OCI-LY7 (cell line): Measurements from ENCODE around the gene CA12. TPM values are rescaled to one million over a fixed set of nuclear protein-coding genes. Genes with fewer than 3 reads are reported as not detected.
"Not testable (repeated sequence)": the region's sequence is repeated elsewhere in the genome, so short reads cannot be mapped to it uniquely, and the experiment has no call there.

Experiments used
- BruUV-seq: library from RNA; stranded (reverse); fragments of 400-500 nt; replicated peaks from 2 replicates; lab custom pipeline; 2021; lab: Mats Ljungman, UMichigan
- CTCF ChIA-PET: fragments of 300-600 bp; sonication (Branson Sonifier 250); formaldehyde crosslinking; loops from one replicate; lab custom pipeline; 2022; ENCODE audit warnings: antibody characterized with exemption; ENCODE audit not compliant: unreplicated experiment; lab: Charles Lee
- POLR2A ChIA-PET: fragments of 300-600 bp; sonication (Branson Sonifier 250); formaldehyde crosslinking; loops from one replicate; lab custom pipeline; 2022; ENCODE audit warnings: antibody characterized with exemption; lab: Charles Lee
- DNase-seq: peaks from one replicate; pipeline ENCODE4 v3.0.0-alpha.2; 2015; ENCODE audit warnings: low spot score
- H2AFZ ChIP-seq: fragments of 200-600 bp; sonication (generic), shearing (Covaris generic); 2 replicates; pipeline ENCODE4 v1.6.1; 2014; ENCODE audit warnings: mild to moderate bottlenecking, antibody characterized with exemption, low read length, moderate library complexity
- H3K27ac ChIP-seq: fragments of 200-600 bp; sonication (generic); 2 replicates; pipeline ENCODE4 v1.5.1; 2014; ENCODE audit warnings: mixed run types, low read depth, mild to moderate bottlenecking, moderate library complexity, low read length, inconsistent platforms; ENCODE audit not compliant: poor library complexity, severe bottlenecking
- H3K36me3 ChIP-seq: fragments of 200-600 bp; sonication (generic); 2 replicates; pipeline ENCODE4 v1.6.1; 2014; ENCODE audit warnings: mild to moderate bottlenecking, antibody characterized with exemption, low read length, moderate library complexity, mixed read lengths; ENCODE audit not compliant: insufficient read depth
- H3K4me1 ChIP-seq: fragments of 200-600 bp; sonication (generic); 2 replicates; pipeline ENCODE4 v1.5.1; 2014; ENCODE audit warnings: mild to moderate bottlenecking, low read length; ENCODE audit not compliant: insufficient read depth, poor library complexity, severe bottlenecking
- H3K4me2 ChIP-seq: fragments of 200-600 bp; sonication (generic); 2 replicates; pipeline ENCODE4 v1.6.1; 2014; ENCODE audit warnings: mild to moderate bottlenecking, low read length
- H3K4me3 ChIP-seq: fragments of 200-600 bp; sonication (generic); 2 replicates; pipeline ENCODE4 v1.5.1; 2014; ENCODE audit warnings: mild to moderate bottlenecking, low read depth, low read length; ENCODE audit not compliant: poor library complexity, severe bottlenecking
- H3K79me2 ChIP-seq: fragments of 200-600 bp; sonication (generic); 2 replicates; pipeline ENCODE4 v1.6.1; 2016; ENCODE audit warnings: low read depth, mild to moderate bottlenecking, low read length, moderate library complexity, mixed read lengths; ENCODE audit not compliant: insufficient read depth
- H3K9me2 ChIP-seq: fragments of 200-600 bp; sonication (generic); 2 replicates; pipeline ENCODE4 v1.6.1; 2016; ENCODE audit warnings: mild to moderate bottlenecking, low read length, mixed read lengths; ENCODE audit not compliant: insufficient read depth
- H3K9me3 ChIP-seq: fragments of 200-600 bp; sonication (generic); 2 replicates; pipeline ENCODE4 v1.6.1; 2014; ENCODE audit warnings: mild to moderate bottlenecking, mixed run types, low read length, mixed read lengths
- H4K20me1 ChIP-seq: fragments of 200-600 bp; sonication (generic); 2 replicates; pipeline ENCODE4 v1.6.1; 2014; ENCODE audit warnings: mild to moderate bottlenecking, antibody characterized with exemption, low read length, moderate library complexity, mixed read lengths; ENCODE audit not compliant: insufficient read depth
- CTCF ChIP-seq: fragments of 200-600 bp; sonication (generic); conservative IDR thresholded peaks from 2 replicates; pipeline ENCODE4 v1.5.1; 2014; ENCODE audit warnings: mild to moderate bottlenecking, antibody characterized with exemption, low read length, moderate library complexity, mixed read lengths
- EZH2phosphoT487 ChIP-seq: fragments of 200-600 bp; sonication (generic); IDR thresholded peaks from 2 replicates; pipeline ENCODE4 v1.6.1; 2018; ENCODE audit warnings: low read depth, borderline replicate concordance, mild to moderate bottlenecking, mixed run types, antibody characterized with exemption, low read length, moderate library complexity, mixed read lengths
- intact Hi-C: fragments of 100-400 bp; cut with micrococcal nuclease; formaldehyde crosslinking; loops from one replicate; pipeline ENCODE4 v1.10.0; 2022; ENCODE audit not compliant: unreplicated experiment
- total RNA-seq, 2 experiments: library from RNA; depleted of rRNA in 1 of 2; stranded (reverse); fragments of >200 nt in 1 of 2; shearing (Covaris generic) in 1 of 2; gene quantifications; 2 replicates each; pipeline ENCODE4 v1.2.3, GENCODE V29; 2014 to 2022

The CA12 gene
- total RNA-seq, 2 experiments from 2014 or later, result not detected

- Histone ChIP-seq H3K27ac (no peak overlapping the region), H3K4me2 (no peak overlapping the region), H3K4me1 (no peaks in the 10 kb centered on the region), H4K20me1 (no peaks in the 10 kb centered on the region), H3K79me2 (no peaks in the 10 kb centered on the region), H3K4me3 (no peak overlapping the region), H3K9me3 (no peaks in the 10 kb centered on the region), H2AFZ (no peak overlapping the region), H3K9me2 (no peaks in the 10 kb centered on the region), H3K36me3 (no peaks in the 10 kb centered on the region)
- ChIA-PET POLR2A (no interaction called here), CTCF (no interaction called here)
- no peak for DNase-seq
- no TSS peak for BruUV-seq
- intact Hi-C loops, result no loop called here
- TF ChIP-seq EZH2phosphoT487 (no peak), CTCF (no peak)
Observed at GRCh38 chr15:63417721-63418120, 36.1 kb upstream of the CA12 start.

GRCh38 chr15:63417274-63417673 lies 35.6 kb upstream of the CA12 start:
- POLR2A ChIA-PET, DNase-seq, intact Hi-C loops: not testable (repeated sequence)

GRCh38 chr15:63414474-63415120 lies 33.0 kb upstream of the CA12 start:
- no peak overlapping the region for H3K27ac ChIP-seq
- no peak overlapping the region for H2AFZ ChIP-seq
- no peaks in the 10 kb centered on the region for H3K4me1 ChIP-seq
- no peak overlapping the region for H3K4me2 ChIP-seq
- no peaks in the 10 kb centered on the region for H3K9me3 ChIP-seq
- no peak for TF ChIP-seq EZH2phosphoT487
- no peak for TF ChIP-seq CTCF
- no peaks in the 10 kb centered on the region for H4K20me1 ChIP-seq
- H3K4me3 ChIP-seq, result no peak overlapping the region
- intact Hi-C loops, result no loop called here
- no peak for DNase-seq
- POLR2A ChIA-PET, result interaction anchor here (1.2 kb wide), 1 partner anchor 9 kb away, joined by 3 read pairs; no protein-coding TSS in a partner anchor
- BruUV-seq, result no TSS peak
- H3K36me3 ChIP-seq, result no peaks in the 10 kb centered on the region
- no peaks in the 10 kb centered on the region for H3K9me2 ChIP-seq
- CTCF ChIA-PET, result no interaction called here
- no peaks in the 10 kb centered on the region for H3K79me2 ChIP-seq

More at GRCh38 chr15:63417274-63417673, 35.6 kb upstream of the CA12 start:
- H4K20me1 ChIP-seq, BruUV-seq, H2AFZ ChIP-seq, H3K4me1 ChIP-seq, H3K9me2 ChIP-seq, H3K4me3 ChIP-seq, H3K79me2 ChIP-seq, H3K9me3 ChIP-seq, H3K4me2 ChIP-seq, CTCF ChIA-PET, H3K27ac ChIP-seq, H3K36me3 ChIP-seq: not testable (repeated sequence)
